PC-9 (cell line): ENCODE measurements around the gene ARMH2. TPM values are rescaled to one million over a fixed set of nuclear protein-coding genes. Genes with fewer than 3 reads are reported as not detected.

Experiments used
- BruUV-seq: library from RNA; stranded (reverse); fragments of 400-500 nt; replicated peaks from 2 replicates; lab custom pipeline; 2021; lab: Mats Ljungman, UMichigan
- CTCF ChIA-PET: fragments of 300-600 bp; sonication (Branson Sonifier 250); formaldehyde crosslinking; loops from one replicate; lab custom pipeline; 2022; ENCODE audit warnings: antibody characterized with exemption; lab: Charles Lee
- POLR2A ChIA-PET: fragments of 300-600 bp; sonication (Branson Sonifier 250); formaldehyde crosslinking; loops from one replicate; lab custom pipeline; 2022; ENCODE audit warnings: antibody characterized with exemption; ENCODE audit not compliant: unreplicated experiment; lab: Charles Lee
- DNase-seq, 2 experiments: peaks; one replicate each; pipeline versions ENCODE4 v3.0.0 to v3.0.0-alpha.2; 2015 to 2022; ENCODE audit warnings: mixed read lengths in 1 of 2
- H2AFZ ChIP-seq: fragments of 200-600 bp; sonication (generic); 2 replicates; pipeline ENCODE4 v1.8.1; 2017; ENCODE audit warnings: antibody characterized with exemption
- H3F3A ChIP-seq: fragments of 200-600 bp; sonication (generic); 2 replicates; pipeline ENCODE4 v1.8.1; 2017; ENCODE audit warnings: antibody characterized with exemption, mild to moderate bottlenecking, low read depth; ENCODE audit not compliant: insufficient read depth
- H3K27ac ChIP-seq: fragments of 200-600 bp; sonication (generic); 2 replicates; pipeline ENCODE4 v1.6.1; 2016; ENCODE audit warnings: mixed run types
- H3K27me3 ChIP-seq: fragments of 200-600 bp; sonication (generic); 2 replicates; pipeline ENCODE4 v1.6.1; 2016; ENCODE audit warnings: low read depth, mixed run types; ENCODE audit not compliant: insufficient read depth
- H3K36me3 ChIP-seq: fragments of 200-600 bp; sonication (generic); 2 replicates; pipeline ENCODE4 v1.6.1; 2016; ENCODE audit warnings: low read depth, mixed run types
- H3K4me1 ChIP-seq: fragments of 200-600 bp; sonication (generic); replicated peaks from 2 replicates; pipeline ENCODE4 v1.6.1; 2016; ENCODE audit warnings: mixed run types; ENCODE audit not compliant: insufficient read depth
- H3K4me2 ChIP-seq: fragments of 200-600 bp; sonication (generic); 2 replicates; pipeline ENCODE4 v1.6.1; 2017; ENCODE audit warnings: mixed run types
- H3K4me3 ChIP-seq: fragments of 200-600 bp; sonication (generic); 2 replicates; pipeline ENCODE4 v1.6.1; 2016; ENCODE audit warnings: mixed run types
- H3K79me2 ChIP-seq: fragments of 200-600 bp; sonication (generic); 2 replicates; pipeline ENCODE4 v1.6.1; 2017; ENCODE audit warnings: low read depth, mixed run types
- H3K9me2 ChIP-seq: fragments of 200-600 bp; sonication (generic); 2 replicates; pipeline ENCODE4 v1.8.1; 2017; ENCODE audit warnings: mild to moderate bottlenecking; ENCODE audit not compliant: insufficient read depth
- H3K9me3 ChIP-seq: fragments of 200-600 bp; sonication (generic); 2 replicates; pipeline ENCODE4 v1.8.1; 2016; ENCODE audit warnings: low read depth; ENCODE audit not compliant: insufficient read depth
- H4K20me1 ChIP-seq: fragments of 200-600 bp; sonication (generic); 2 replicates; pipeline ENCODE4 v1.8.1; 2017; ENCODE audit not compliant: insufficient read depth
- CTCF ChIP-seq: fragments of 200-600 bp; sonication (generic); conservative IDR thresholded peaks from 2 replicates; pipeline ENCODE4 v1.6.1; 2017; ENCODE audit warnings: mixed run types, antibody characterized with exemption, mild to moderate bottlenecking, moderate library complexity
- EZH2 ChIP-seq: fragments of 200-600 bp; sonication (generic); IDR thresholded peaks from 2 replicates; pipeline ENCODE4 v1.8.0; 2017; ENCODE audit warnings: antibody characterized with exemption, low read depth
- intact Hi-C: fragments of 100-400 bp; cut with micrococcal nuclease; formaldehyde crosslinking; loops from one replicate; pipeline ENCODE4 v1.10.0; 2022; ENCODE audit not compliant: unreplicated experiment
- total RNA-seq: library from RNA; stranded (reverse); gene quantifications from 2 replicates; pipeline ENCODE4 v1.2.3, GENCODE V29; 2021

Gene ARMH2
- total RNA-seq, 1 experiment from 2014 or later, result not detected

- Histone ChIP-seq H3K27me3 (no peaks in the 10 kb centered on the region), H3F3A (no peaks in the 10 kb centered on the region), H3K4me3 (no peak overlapping the region), H3K36me3 (no peaks in the 10 kb centered on the region), H2AFZ (no peak overlapping the region), H3K27ac (no peak overlapping the region), H3K9me2 (no peaks in the 10 kb centered on the region), H3K9me3 (no peaks in the 10 kb centered on the region), H3K79me2 (no peaks in the 10 kb centered on the region), H3K4me2 (no peak overlapping the region), H4K20me1 (no peaks in the 10 kb centered on the region), H3K4me1 (no peaks in the 10 kb centered on the region)
- no TSS peak for BruUV-seq
- ChIA-PET CTCF (interaction anchor here (0.6 kb wide), 1 partner anchor 17 kb away, joined by 3 read pairs; no protein-coding TSS in a partner anchor), POLR2A (no interaction called here)
- no peak for TF ChIP-seq EZH2
- no peak for TF ChIP-seq CTCF
- intact Hi-C loops, result no loop called here
- peak in 1 of 2 experiments; percentile 39 for DNase-seq
These were observed 2.0 kb downstream of the ARMH2 start for GRCh38 chr6:24796616-24797290.

- TF ChIP-seq EZH2 (no peak), CTCF (no peak)
- Histone ChIP-seq H3K27me3 (no peaks in the 10 kb centered on the region), H3K9me2 (no peaks in the 10 kb centered on the region), H2AFZ (no peak overlapping the region), H3F3A (no peaks in the 10 kb centered on the region), H3K4me2 (no peak overlapping the region), H3K4me3 (no peak overlapping the region), H3K79me2 (no peaks in the 10 kb centered on the region), H3K4me1 (no peaks in the 10 kb centered on the region), H4K20me1 (no peaks in the 10 kb centered on the region), H3K27ac (no peak overlapping the region), H3K9me3 (no peaks in the 10 kb centered on the region), H3K36me3 (no peaks in the 10 kb centered on the region)
- POLR2A ChIA-PET, result interaction anchor here (0.6 kb wide), 2 partner anchors 49 to 252 kb away, joined by 3 read pairs; no protein-coding TSS in a partner anchor
- no TSS peak for BruUV-seq
- no peak for DNase-seq
- CTCF ChIA-PET, result no interaction called here
- intact Hi-C loops, result no loop called here
These were observed 3.6 kb downstream of the ARMH2 start for GRCh38 chr6:24795106-24795505.

- Histone ChIP-seq H3K4me2 (no peak overlapping the region), H4K20me1 (no peaks in the 10 kb centered on the region), H3K36me3 (peaks cover 21% of the 10 kb centered on the region; the same call in 1 of the 2 replicates), H3F3A (peaks cover 11% of the 10 kb centered on the region), H3K9me2 (no peaks in the 10 kb centered on the region), H3K27me3 (no peaks in the 10 kb centered on the region), H3K4me1 (no peaks in the 10 kb centered on the region), H3K79me2 (no peaks in the 10 kb centered on the region), H3K4me3 (no peak overlapping the region), H3K27ac (no peak overlapping the region), H2AFZ (no peak overlapping the region), H3K9me3 (no peaks in the 10 kb centered on the region)
- ChIA-PET POLR2A (no interaction called here), CTCF (no interaction called here)
- no peak for DNase-seq
- TF ChIP-seq EZH2, result no peak
- no peak for TF ChIP-seq CTCF
- BruUV-seq, result no TSS peak
- intact Hi-C loops, result no loop called here
These were observed 10.6 kb downstream of the ARMH2 start for GRCh38 chr6:24788031-24788665.
